ENCODE data around the gene CAMK1D.
A peak's percentile ranks its signal among the peaks of the same experiment; 100 is the strongest.

Gene CAMK1D

GRCh38 chr10:12533151-12533550 lies 183.8 kb downstream of the CAMK1D start:
- no peak for TF ChIP-seq CSRNP3 (CRISPR knock-in tag; IDR thresholded peaks at IDR 0.05)
- no peak for TF ChIP-seq TOX (CRISPR knock-in tag; IDR thresholded peaks at IDR 0.05; ENCODE audit: borderline replicate concordance)
- no peak for TF ChIP-seq ISL1 (CRISPR knock-in tag; IDR thresholded peaks at IDR 0.05)
- no peak for TF ChIP-seq CSDC2 (CRISPR knock-in tag; IDR thresholded peaks at IDR 0.05)
- no peak for TF ChIP-seq RARB (CRISPR knock-in tag; IDR thresholded peaks at IDR 0.05)
- no peak for TF ChIP-seq PATZ1 (CRISPR knock-in tag; IDR thresholded peaks at IDR 0.05; ENCODE audit: borderline replicate concordance)
- no peak for TF ChIP-seq ZNF565 (CRISPR knock-in tag; conservative IDR thresholded peaks at IDR 0.05; ENCODE audit: low read depth)
- no peak for TF ChIP-seq ZC3H10 (CRISPR knock-in tag; IDR thresholded peaks at IDR 0.05)
- TF ChIP-seq GLIS3 (CRISPR knock-in tag; IDR thresholded peaks at IDR 0.05): no peak
- no peak for TF ChIP-seq OSR1 (CRISPR knock-in tag; IDR thresholded peaks at IDR 0.05)
- no peak for TF ChIP-seq BACH2 (CRISPR knock-in tag; IDR thresholded peaks at IDR 0.05; ENCODE audit: borderline replicate concordance)
- TF ChIP-seq ZFP30 (CRISPR knock-in tag; IDR thresholded peaks at IDR 0.05): no peak
- TF ChIP-seq ESRRG (CRISPR knock-in tag; IDR thresholded peaks at IDR 0.05): no peak
- no peak for TF ChIP-seq ARNTL (CRISPR knock-in tag; IDR thresholded peaks at IDR 0.05; ENCODE audit: borderline replicate concordance, low read depth)
- no peak for TF ChIP-seq POU6F1 (CRISPR knock-in tag; IDR thresholded peaks at IDR 0.05; ENCODE audit: borderline replicate concordance, low read depth)
- no peak for TF ChIP-seq CREB5 (CRISPR knock-in tag; IDR thresholded peaks at IDR 0.05; ENCODE audit: low read depth)
- no peak for TF ChIP-seq ZNF70 (CRISPR knock-in tag; IDR thresholded peaks at IDR 0.05)
- TF ChIP-seq PPARA (CRISPR knock-in tag; IDR thresholded peaks at IDR 0.05; ENCODE audit: borderline replicate concordance): no peak
- no peak for TF ChIP-seq ZNF8 (CRISPR knock-in tag; IDR thresholded peaks at IDR 0.05)
- no peak for ATAC-seq

- ATAC-seq: no peak
- TF ChIP-seq RARB (CRISPR knock-in tag; IDR thresholded peaks at IDR 0.05) (no peak), BACH2 (CRISPR knock-in tag; IDR thresholded peaks at IDR 0.05; ENCODE audit: borderline replicate concordance) (no peak), ZFP3 (CRISPR knock-in tag; IDR thresholded peaks at IDR 0.05) (no peak), PPARA (CRISPR knock-in tag; IDR thresholded peaks at IDR 0.05; ENCODE audit: borderline replicate concordance) (no peak), TSHZ2 (CRISPR knock-in tag; IDR thresholded peaks at IDR 0.05) (no peak), ARNTL (CRISPR knock-in tag; IDR thresholded peaks at IDR 0.05; ENCODE audit: borderline replicate concordance, low read depth) (no peak)
These were observed 184.4 kb downstream of the CAMK1D start for GRCh38 chr10:12533723-12534122.

GRCh38 chr10:12534824-12535223 lies 185.5 kb downstream of the CAMK1D start:
- ATAC-seq: peak; percentile 51
- TF ChIP-seq GLIS3 (CRISPR knock-in tag; IDR thresholded peaks at IDR 0.05): no peak
- no peak for TF ChIP-seq ZFP3 (CRISPR knock-in tag; IDR thresholded peaks at IDR 0.05)
- TF ChIP-seq ISL1 (CRISPR knock-in tag; IDR thresholded peaks at IDR 0.05): no peak
- no peak for TF ChIP-seq OSR1 (CRISPR knock-in tag; IDR thresholded peaks at IDR 0.05)
- no peak for TF ChIP-seq ESRRG (CRISPR knock-in tag; IDR thresholded peaks at IDR 0.05)
- TF ChIP-seq ZFP30 (CRISPR knock-in tag; IDR thresholded peaks at IDR 0.05): no peak
- TF ChIP-seq ZNF565 (CRISPR knock-in tag; conservative IDR thresholded peaks at IDR 0.05; ENCODE audit: low read depth): no peak
- no peak for TF ChIP-seq RARB (CRISPR knock-in tag; IDR thresholded peaks at IDR 0.05)
- no peak for TF ChIP-seq TCF4 (CRISPR knock-in tag; IDR thresholded peaks at IDR 0.05; ENCODE audit: borderline replicate concordance)
- TF ChIP-seq CSRNP3 (CRISPR knock-in tag; IDR thresholded peaks at IDR 0.05): no peak
- no peak for TF ChIP-seq ZNF70 (CRISPR knock-in tag; IDR thresholded peaks at IDR 0.05)
- no peak for TF ChIP-seq TOX (CRISPR knock-in tag; IDR thresholded peaks at IDR 0.05; ENCODE audit: borderline replicate concordance)

Measured in SK-N-SH treated with all-trans-retinoic acid at 6 μM for 48 hours (cell line).